ENCODE data around the gene PRDM10.

PRDM10 gene

GRCh38 chr11:130002846-130003716 lies 446 bp upstream of the PRDM10 start:
- ChIA-PET CTCF (interaction anchor here (1.2 to 2.5 kb wide), 3 partner anchors 10 to 128 kb away, joined by 4 to 12 read pairs (median 7); no protein-coding TSS in a partner anchor), POLR2A (interaction anchor here (0.6 to 1.8 kb wide), 8 partner anchors 11 to 977 kb away, joined by 3 to 6 read pairs (median 4); partner anchors contain the start of gene APLP2)
- peak; percentile 96 for DNase-seq (ENCODE audit: extremely low spot score)
- no peak for TF ChIP-seq CTCF (IDR thresholded peaks at IDR 0.05; ENCODE audit: control extremely low read depth, extremely low read depth, low read depth, missing control alignments)

- CTCF ChIA-PET = interaction anchor here (1.0 to 2.1 kb wide), 5 partner anchors 9 to 131 kb away, joined by 3 to 7 read pairs (median 3); no protein-coding TSS in a partner anchor
Observed at GRCh38 chr11:130001461-130002351, 929 bp downstream of the PRDM10 start.

DNA sequence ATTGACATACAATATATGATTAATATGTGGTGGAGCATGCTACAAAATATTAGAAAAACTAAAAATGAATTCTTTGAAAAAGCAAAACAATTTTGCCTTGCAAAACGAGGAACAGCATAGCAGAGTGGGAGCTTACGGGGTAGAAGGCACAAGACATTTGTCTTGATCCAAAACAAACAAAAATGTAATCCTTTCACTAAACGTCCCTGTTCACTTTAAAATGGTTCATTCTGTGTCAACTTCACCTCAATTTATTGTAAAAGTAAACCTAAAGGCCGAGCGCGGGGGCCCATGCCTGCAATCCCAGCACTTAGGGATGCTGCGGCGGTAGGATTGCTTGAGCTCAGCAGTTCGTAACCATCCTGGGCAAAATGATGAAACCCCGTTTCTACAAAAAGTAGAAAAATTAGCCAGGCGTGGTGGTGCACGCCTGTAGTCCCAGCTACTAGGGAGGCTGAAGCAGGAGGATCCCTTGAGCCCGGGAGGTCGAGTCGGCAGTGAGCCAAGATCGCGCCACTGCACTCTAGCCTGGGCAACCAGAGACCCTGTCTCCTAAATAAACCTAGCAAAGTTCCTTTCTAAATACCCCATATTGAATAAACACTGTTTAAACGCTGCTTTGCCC lies 2.0 kb downstream of the PRDM10 start:
- DNase-seq (ENCODE audit: extremely low spot score) = no peak
- ChIA-PET POLR2A (no interaction called here), CTCF (interaction anchor here (1.0 to 1.6 kb wide), 2 partner anchors 8 to 13 kb away, joined by 3 to 4 read pairs; no protein-coding TSS in a partner anchor)
- TF ChIP-seq CTCF (IDR thresholded peaks at IDR 0.05; ENCODE audit: control extremely low read depth, extremely low read depth, low read depth, missing control alignments) = no peak

More at GRCh38 chr11:130001461-130002351, 929 bp downstream of the PRDM10 start:
- POLR2A ChIA-PET = interaction anchor here (0.9 kb wide), 1 partner anchor 13 kb away, joined by 5 read pairs; no protein-coding TSS in a partner anchor
- DNase-seq (ENCODE audit: extremely low spot score) = peak; percentile 72
- no peak for TF ChIP-seq CTCF (IDR thresholded peaks at IDR 0.05; ENCODE audit: control extremely low read depth, extremely low read depth, low read depth, missing control alignments)

DNA sequence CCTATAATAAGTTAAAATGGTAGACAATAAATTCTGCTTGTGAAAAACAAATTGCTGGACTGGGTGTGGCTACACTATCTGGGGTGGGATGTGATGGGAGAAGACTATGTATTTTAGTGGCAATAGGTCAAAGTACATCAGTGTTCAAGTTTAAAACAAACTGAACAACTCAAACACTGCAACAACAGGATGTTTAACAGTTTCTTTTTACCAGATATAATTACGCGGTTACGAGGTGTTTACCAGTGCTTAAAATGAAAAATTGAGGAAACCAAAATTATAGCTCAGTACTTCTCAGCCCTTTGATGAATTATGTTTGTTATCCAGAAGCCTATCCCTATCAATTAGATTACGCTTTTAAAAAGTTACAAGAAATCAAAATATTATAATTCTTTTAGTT lies 3.2 kb downstream of the PRDM10 start:
- POLR2A ChIA-PET = no interaction called here
- DNase-seq (ENCODE audit: extremely low spot score) = no peak
- CTCF ChIA-PET = no interaction called here
- no peak for TF ChIP-seq CTCF (IDR thresholded peaks at IDR 0.05; ENCODE audit: control extremely low read depth, extremely low read depth, low read depth, missing control alignments)

DNA sequence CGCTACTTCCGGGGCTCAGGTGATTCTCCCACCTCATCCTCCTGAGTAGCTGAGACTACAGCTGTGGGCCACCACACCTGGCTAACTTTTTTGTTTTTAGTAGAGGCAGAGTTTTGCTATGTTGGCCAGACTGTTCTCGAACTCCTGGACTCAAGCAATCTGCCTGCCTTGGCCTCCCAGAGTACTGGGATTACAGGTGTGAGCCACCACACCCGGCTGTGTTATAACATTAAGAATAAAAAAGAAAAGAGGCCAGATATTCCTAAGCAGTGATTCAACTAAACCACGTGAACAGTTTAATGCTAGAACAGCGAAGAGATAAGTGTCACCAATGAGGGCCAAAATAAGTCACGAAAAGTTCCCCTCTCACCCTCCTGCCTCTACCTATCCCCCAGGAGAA lies 3.7 kb downstream of the PRDM10 start:
- ChIA-PET POLR2A (no interaction called here), CTCF (interaction anchor here (0.8 kb wide), 1 partner anchor 133 kb away, joined by 3 read pairs; no protein-coding TSS in a partner anchor)
- DNase-seq (ENCODE audit: extremely low spot score) = no peak
- no peak for TF ChIP-seq CTCF (IDR thresholded peaks at IDR 0.05; ENCODE audit: control extremely low read depth, extremely low read depth, low read depth, missing control alignments)

All from GM10248 (cell line).